Mesenchymal stem cell (in vitro differentiated cells and primary cell): Measurements from ENCODE around the gene NFIX.

ENCODE experiments used
- DNase-seq: peaks from one replicate; pipeline ENCODE4 v3.0.0-alpha.2; 2013
- H2AFZ ChIP-seq: one replicate; pipeline ENCODE4 v1.6.1; 2013; ENCODE audit warnings: low read depth, mild to moderate bottlenecking, control low read depth, inconsistent platforms, low read length, moderate library complexity
- H2AK5ac ChIP-seq: 2 replicates; pipeline ENCODE4 v1.6.1; 2013; ENCODE audit warnings: low read length, moderate library complexity, mild to moderate bottlenecking, inconsistent platforms; ENCODE audit not compliant: severe bottlenecking
- H2BK120ac ChIP-seq: one replicate; pipeline ENCODE4 v1.6.1; 2013; ENCODE audit warnings: low read depth, mild to moderate bottlenecking, inconsistent platforms, low read length, moderate library complexity
- H2BK12ac ChIP-seq, 2 experiments: one replicate each; pipeline ENCODE4 v1.6.1; 2013; ENCODE audit warnings: inconsistent platforms in 2 of 2, low read length in 2 of 2, mild to moderate bottlenecking in 2 of 2, moderate library complexity in 2 of 2, control low read depth in 1 of 2
- H2BK15ac ChIP-seq: one replicate; pipeline ENCODE4 v1.6.1; 2013; ENCODE audit warnings: mild to moderate bottlenecking, low read depth, inconsistent platforms; ENCODE audit not compliant: poor library complexity, severe bottlenecking
- H2BK5ac ChIP-seq: 2 replicates; pipeline ENCODE4 v1.6.1; 2013; ENCODE audit warnings: low read depth, mild to moderate bottlenecking, low read length, control low read depth, inconsistent platforms; ENCODE audit not compliant: poor library complexity, severe bottlenecking
- H3K14ac ChIP-seq, 2 experiments: one replicate each; pipeline ENCODE4 v1.6.1; 2013; ENCODE audit warnings: inconsistent platforms in 2 of 2, low read length in 2 of 2, control low read depth in 1 of 2, mild to moderate bottlenecking in 1 of 2, moderate library complexity in 1 of 2
- H3K18ac ChIP-seq, 2 experiments: one replicate each; pipeline ENCODE4 v1.6.1; 2013; ENCODE audit warnings: inconsistent platforms in 2 of 2, low read length in 2 of 2, control low read depth in 1 of 2, low read depth in 1 of 2, mild to moderate bottlenecking in 1 of 2
- H3K23ac ChIP-seq, 2 experiments: one replicate each; pipeline ENCODE4 v1.6.1; 2013; ENCODE audit warnings: inconsistent platforms in 2 of 2, low read length in 2 of 2, mild to moderate bottlenecking in 2 of 2, moderate library complexity in 2 of 2, control low read depth in 1 of 2
- H3K27ac ChIP-seq: 2 replicates; pipeline ENCODE4 v1.5.1; 2013; ENCODE audit warnings: mild to moderate bottlenecking, moderate library complexity, low read length, control low read depth, inconsistent platforms; ENCODE audit not compliant: poor library complexity, severe bottlenecking
- H3K27me3 ChIP-seq, 2 experiments: 2 replicates each; pipeline versions ENCODE4 v1.6.1 to v1.7.0; 2013; ENCODE audit warnings: low read length in 2 of 2, mild to moderate bottlenecking in 2 of 2, moderate library complexity in 2 of 2, control low read depth in 1 of 2, inconsistent platforms in 1 of 2; ENCODE audit not compliant: control insufficient read depth in 1 of 2, insufficient read depth in 1 of 2
- H3K36me3 ChIP-seq, 2 experiments: 2 replicates each; pipeline versions ENCODE4 v1.6.1 to v1.7.0; 2013; ENCODE audit warnings: low read length in 2 of 2, control low read depth in 1 of 2, inconsistent platforms in 1 of 2, low read depth in 1 of 2, mild to moderate bottlenecking in 1 of 2; ENCODE audit not compliant: insufficient read depth in 2 of 2, control insufficient read depth in 1 of 2
- H3K4ac ChIP-seq, 2 experiments: one replicate each; pipeline ENCODE4 v1.6.1; 2013; ENCODE audit warnings: inconsistent platforms in 2 of 2, low read length in 2 of 2, mild to moderate bottlenecking in 2 of 2, moderate library complexity in 2 of 2, control low read depth in 1 of 2, low read depth in 1 of 2
- H3K4me1 ChIP-seq: 2 replicates; pipeline ENCODE4 v1.6.1; 2013; ENCODE audit warnings: low read depth, low read length, control low read depth; ENCODE audit not compliant: control insufficient read depth, insufficient read depth
- H3K4me2 ChIP-seq: 2 replicates; pipeline ENCODE4 v1.6.1; 2013; ENCODE audit warnings: low read length, mild to moderate bottlenecking, inconsistent platforms; ENCODE audit not compliant: poor library complexity, severe bottlenecking
- H3K4me3 ChIP-seq, 2 experiments: 2 replicates each; pipeline versions ENCODE4 v1.5.1 to v1.7.0; 2013; ENCODE audit warnings: low read length in 2 of 2, mild to moderate bottlenecking in 2 of 2, control low read depth in 1 of 2, low read depth in 1 of 2; ENCODE audit not compliant: insufficient read depth in 1 of 2
- H3K79me1 ChIP-seq: replicated peaks from 2 replicates; pipeline ENCODE4 v1.6.1; 2013; ENCODE audit warnings: mild to moderate bottlenecking, control low read depth, low read length, inconsistent platforms; ENCODE audit not compliant: poor library complexity, severe bottlenecking
- H3K9ac ChIP-seq: 2 replicates; pipeline ENCODE4 v1.7.0; 2013; ENCODE audit warnings: mild to moderate bottlenecking, low read length, moderate library complexity
- H3K9me3 ChIP-seq: 2 replicates; pipeline ENCODE4 v1.7.0; 2013; ENCODE audit warnings: mild to moderate bottlenecking, low read length; ENCODE audit not compliant: control insufficient read depth
- H4K8ac ChIP-seq: one replicate; pipeline ENCODE4 v1.6.1; 2013; ENCODE audit warnings: inconsistent platforms, mild to moderate bottlenecking, low read length, moderate library complexity
- H4K91ac ChIP-seq: one replicate; pipeline ENCODE4 v1.6.1; 2013; ENCODE audit warnings: mild to moderate bottlenecking, low read length, inconsistent platforms
- WGBS: methylation state at CpG from one replicate; pipeline ENCODE4 v1.1.7; 2013; ENCODE audit warnings: mixed read lengths; 5-methylcytosine and 5-hydroxymethylcytosine counted together

Gene NFIX

GRCh38 chr19:13014101-13014920 is 19.0 kb downstream of the NFIX start:
- 7% methylated on average over 34 of the region's 35 CpGs for whole genome bisulfite sequencing

GRCh38 chr19:13014921-13015280 is 19.6 kb downstream of the NFIX start:
- H3K18ac ChIP-seq, result no peak overlapping the region
- no peak overlapping the region for H3K27ac ChIP-seq
- H3K27me3 ChIP-seq, result peaks cover 0 to 91% of the 10 kb centered on the region in 2 experiments
- no peak overlapping the region for H2AK5ac ChIP-seq
- peaks cover 40% of the 10 kb centered on the region for H3K4me1 ChIP-seq
- H3K79me1 ChIP-seq, result peaks cover 2% of the 10 kb centered on the region
- peak overlapping the region in 1 of 2 experiments; percentile 51 for H3K23ac ChIP-seq
- peak overlapping the region in 1 of 2 experiments; percentile 74 for H3K4me3 ChIP-seq
- no peak overlapping the region for H4K91ac ChIP-seq
- H2BK12ac ChIP-seq, result no peak overlapping the region
- no peaks in the 10 kb centered on the region for H3K36me3 ChIP-seq
- no peak overlapping the region for H2BK5ac ChIP-seq
- DNase-seq, result no peak
- H3K4ac ChIP-seq, result no peak overlapping the region
- H2BK15ac ChIP-seq, result no peak overlapping the region
- peak overlapping the region; percentile 99 for H3K9ac ChIP-seq
- H2BK120ac ChIP-seq, result no peak overlapping the region
- WGBS, result 3% methylated on average over 2 of the region's 4 CpGs
- no peak overlapping the region for H3K4me2 ChIP-seq
- H3K14ac ChIP-seq, result no peak overlapping the region
- H4K8ac ChIP-seq, result no peak overlapping the region
- no peaks in the 10 kb centered on the region for H3K9me3 ChIP-seq
- H2AFZ ChIP-seq, result no peak overlapping the region

More at GRCh38 chr19:13014101-13014920, 19.0 kb downstream of the NFIX start:
- Histone ChIP-seq H3K27ac (no peak overlapping the region), H3K9ac (peak overlapping the region; percentile 99), H3K14ac (no peak overlapping the region), H2BK15ac (no peak overlapping the region), H3K79me1 (peaks cover 2% of the 10 kb centered on the region), H3K4me2 (peak overlapping the region; percentile 78), H3K23ac (peak overlapping the region; percentile 43 to 51), H4K8ac (no peak overlapping the region), H3K18ac (no peak overlapping the region), H2AK5ac (no peak overlapping the region), H3K27me3 (peaks cover 0 to 95% of the 10 kb centered on the region in 2 experiments), H3K36me3 (peaks cover 0 to under 1% of the 10 kb centered on the region in 2 experiments), H3K4me3 (peak overlapping the region in 1 of 2 experiments; percentile 74), H3K4ac (no peak overlapping the region), H2AFZ (no peak overlapping the region), H3K9me3 (no peaks in the 10 kb centered on the region), H2BK120ac (no peak overlapping the region), H2BK5ac (no peak overlapping the region), H4K91ac (no peak overlapping the region), H3K4me1 (peaks cover 44% of the 10 kb centered on the region), H2BK12ac (no peak overlapping the region)
- DNase-seq, result no peak

GRCh38 chr19:13015361-13016223 is 20.3 kb downstream of the NFIX start:
- 31% methylated on average over 4 of the region's 12 CpGs for WGBS
- Histone ChIP-seq H3K4me1 (peaks cover 34% of the 10 kb centered on the region), H3K27ac (no peak overlapping the region), H3K23ac (no peak overlapping the region), H2BK5ac (no peak overlapping the region), H2BK15ac (no peak overlapping the region), H4K91ac (no peak overlapping the region), H2AK5ac (no peak overlapping the region), H3K4ac (no peak overlapping the region), H3K9me3 (no peaks in the 10 kb centered on the region), H3K14ac (no peak overlapping the region), H3K4me3 (peak overlapping the region in 1 of 2 experiments; percentile 74), H3K27me3 (peaks cover 0 to 91% of the 10 kb centered on the region in 2 experiments), H2BK120ac (no peak overlapping the region), H3K79me1 (peaks cover 2% of the 10 kb centered on the region), H3K4me2 (no peak overlapping the region), H3K9ac (peak overlapping the region; percentile 99), H2BK12ac (no peak overlapping the region), H2AFZ (no peak overlapping the region), H3K18ac (no peak overlapping the region), H3K36me3 (no peaks in the 10 kb centered on the region), H4K8ac (no peak overlapping the region)
- DNase-seq, result no peak

GRCh38 chr19:13016245-13016627 is 21.0 kb downstream of the NFIX start:
- Histone ChIP-seq H3K18ac (no peak overlapping the region), H3K27ac (no peak overlapping the region), H3K4me2 (no peak overlapping the region), H2BK120ac (no peak overlapping the region), H4K8ac (no peak overlapping the region), H3K27me3 (peaks cover 0 to 91% of the 10 kb centered on the region in 2 experiments), H2BK5ac (no peak overlapping the region), H3K9me3 (no peaks in the 10 kb centered on the region), H2BK15ac (no peak overlapping the region), H3K4ac (no peak overlapping the region), H3K79me1 (peaks cover 2% of the 10 kb centered on the region), H3K4me1 (peaks cover 30% of the 10 kb centered on the region), H2BK12ac (no peak overlapping the region), H3K14ac (no peak overlapping the region), H3K9ac (peak overlapping the region; percentile 99), H3K23ac (no peak overlapping the region), H2AFZ (no peak overlapping the region), H4K91ac (no peak overlapping the region), H3K4me3 (peak overlapping the region in 1 of 2 experiments; percentile 74), H3K36me3 (no peaks in the 10 kb centered on the region), H2AK5ac (no peak overlapping the region)
- no peak for DNase-seq
- 11% methylated on average over 4 of the region's 7 CpGs for WGBS
